GM12878 (cell line): Measurements from ENCODE around the gene TCEAL9.

ENCODE experiments used
- CEBPB ChIP-seq, 2 experiments: fragments of 150-350 bp in 1 of 2; IDR thresholded peaks; 2 replicates each; pipeline ENCODE4 v1.6.1; 2012 to 2014; ENCODE audit warnings: low read depth in 2 of 2, low read length in 2 of 2, borderline replicate concordance in 1 of 2, inconsistent platforms in 1 of 2
- CHD2 ChIP-seq: IDR thresholded peaks from 2 replicates; pipeline ENCODE4 v1.6.1; 2011; ENCODE audit warnings: low read depth, low read length, improper control_type of control experiment, borderline replicate concordance
- ESRRA ChIP-seq: IDR thresholded peaks from 2 replicates; pipeline ENCODE4 v1.6.1; 2012; ENCODE audit warnings: mild to moderate bottlenecking, low read length, improper control_type of control experiment
- EZH2 ChIP-seq: IDR thresholded peaks from 2 replicates; pipeline ENCODE4 v1.6.1; 2012; ENCODE audit warnings: low read depth, mild to moderate bottlenecking, control low read depth, inconsistent platforms, low read length, borderline replicate concordance; ENCODE audit not compliant: control insufficient read depth
- POLR2A ChIP-seq: IDR thresholded peaks from 2 replicates; pipeline ENCODE4 v1.6.1; 2011; ENCODE audit warnings: low read depth, mild to moderate bottlenecking, low read length
- REST ChIP-seq: IDR thresholded peaks from 2 replicates; pipeline ENCODE4 v1.6.1; 2012; ENCODE audit warnings: mild to moderate bottlenecking, low read depth, low read length
- SIN3A ChIP-seq: IDR thresholded peaks from 2 replicates; pipeline ENCODE4 v1.6.1; 2012; ENCODE audit warnings: low read depth, low read length, improper control_type of control experiment
- SPI1 ChIP-seq: IDR thresholded peaks from 2 replicates; pipeline ENCODE4 v1.6.1; 2011; ENCODE audit warnings: low read depth, mild to moderate bottlenecking, low read length, moderate library complexity, borderline replicate concordance; ENCODE audit not compliant: insufficient read depth
- USF1 ChIP-seq: IDR thresholded peaks from 2 replicates; pipeline ENCODE4 v1.6.1; 2011; ENCODE audit warnings: borderline replicate concordance, low read depth, mild to moderate bottlenecking, moderate library complexity, mixed read lengths, low read length; ENCODE audit not compliant: insufficient read depth; ENCODE audit errors: extremely low read length
- ZNF207 ChIP-seq: fragments of 450-650 bp; IDR thresholded peaks from 2 replicates; pipeline ENCODE4 v1.6.1; 2014; ENCODE audit warnings: antibody characterized with exemption, mild to moderate bottlenecking, borderline replicate concordance

- no peak for TF ChIP-seq ZNF207
- TF ChIP-seq REST = no peak
- TF ChIP-seq EZH2 = no peak
- TF ChIP-seq SPI1 = no peak
- TF ChIP-seq CHD2 = no peak
- TF ChIP-seq CEBPB (IDR thresholded peaks at IDR 0.05; ENCODE audit: borderline replicate concordance in 1 of 2, low read depth in 2 of 2, low read length in 2 of 2) = no peak
- TF ChIP-seq ESRRA = no peak
- TF ChIP-seq POLR2A = no peak
- TF ChIP-seq SIN3A = no peak
- no peak for TF ChIP-seq USF1
Observed at GRCh38 chrX:103343105-103343504, 13.2 kb upstream of the TCEAL9 start.
